Nephron progenitor cell (in vitro differentiated cells): ENCODE data around the gene IDS.
"Not testable (repeated sequence)": the region's sequence is repeated elsewhere in the genome, so short reads cannot be mapped to it uniquely, and the experiment has no call there.

Experiments used
- DNase-seq: peaks from one replicate; pipeline ENCODE4 v3.0.0; 2021
- H3K27ac Mint-ChIP-seq: 2 replicates; pipeline ENCODE4 v1.8.0; 2021; ENCODE audit warnings: mild to moderate bottlenecking, moderate library complexity, mixed read lengths
- H3K27me3 Mint-ChIP-seq: 2 replicates; pipeline ENCODE4 v1.8.0; 2021; ENCODE audit warnings: mild to moderate bottlenecking, low read depth, mixed read lengths; ENCODE audit not compliant: poor library complexity
- H3K36me3 Mint-ChIP-seq: 2 replicates; pipeline ENCODE4 v1.8.0; 2021; ENCODE audit warnings: low read depth, mixed read lengths
- H3K4me1 Mint-ChIP-seq: 2 replicates; pipeline ENCODE4 v1.8.0; 2021; ENCODE audit warnings: mixed read lengths
- H3K4me3 Mint-ChIP-seq: 2 replicates; pipeline ENCODE4 v1.8.0; 2021; ENCODE audit warnings: mild to moderate bottlenecking, moderate library complexity, mixed read lengths
- H3K9me3 Mint-ChIP-seq: 2 replicates; pipeline ENCODE4 v1.8.0; 2021; ENCODE audit warnings: mild to moderate bottlenecking, moderate library complexity, mixed read lengths
- TF ChIP-seq, protein P1 (sequence below): fragments of 200-600 bp; sonication (generic); IDR thresholded peaks from 2 replicates; pipeline ENCODE4 v1.5.0; 2021; ENCODE audit warnings: antibody characterized with exemption

Gene IDS

GRCh38 chrX:149521438-149521837 lies 16.3 kb upstream of the IDS start:
- peaks cover 3% of the 10 kb centered on the region for H3K27me3 Mint-ChIP-seq
- H3K4me1 Mint-ChIP-seq: no peaks in the 10 kb centered on the region
- TF ChIP-seq, protein P1, sequence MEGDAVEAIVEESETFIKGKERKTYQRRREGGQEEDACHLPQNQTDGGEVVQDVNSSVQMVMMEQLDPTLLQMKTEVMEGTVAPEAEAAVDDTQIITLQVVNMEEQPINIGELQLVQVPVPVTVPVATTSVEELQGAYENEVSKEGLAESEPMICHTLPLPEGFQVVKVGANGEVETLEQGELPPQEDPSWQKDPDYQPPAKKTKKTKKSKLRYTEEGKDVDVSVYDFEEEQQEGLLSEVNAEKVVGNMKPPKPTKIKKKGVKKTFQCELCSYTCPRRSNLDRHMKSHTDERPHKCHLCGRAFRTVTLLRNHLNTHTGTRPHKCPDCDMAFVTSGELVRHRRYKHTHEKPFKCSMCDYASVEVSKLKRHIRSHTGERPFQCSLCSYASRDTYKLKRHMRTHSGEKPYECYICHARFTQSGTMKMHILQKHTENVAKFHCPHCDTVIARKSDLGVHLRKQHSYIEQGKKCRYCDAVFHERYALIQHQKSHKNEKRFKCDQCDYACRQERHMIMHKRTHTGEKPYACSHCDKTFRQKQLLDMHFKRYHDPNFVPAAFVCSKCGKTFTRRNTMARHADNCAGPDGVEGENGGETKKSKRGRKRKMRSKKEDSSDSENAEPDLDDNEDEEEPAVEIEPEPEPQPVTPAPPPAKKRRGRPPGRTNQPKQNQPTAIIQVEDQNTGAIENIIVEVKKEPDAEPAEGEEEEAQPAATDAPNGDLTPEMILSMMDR: no peak
- peaks cover 59% of the 10 kb centered on the region for H3K9me3 Mint-ChIP-seq
- DNase-seq: no peak
- no peak overlapping the region for H3K4me3 Mint-ChIP-seq
- H3K27ac Mint-ChIP-seq: no peak overlapping the region
- peaks cover 16% of the 10 kb centered on the region for H3K36me3 Mint-ChIP-seq

DNA sequence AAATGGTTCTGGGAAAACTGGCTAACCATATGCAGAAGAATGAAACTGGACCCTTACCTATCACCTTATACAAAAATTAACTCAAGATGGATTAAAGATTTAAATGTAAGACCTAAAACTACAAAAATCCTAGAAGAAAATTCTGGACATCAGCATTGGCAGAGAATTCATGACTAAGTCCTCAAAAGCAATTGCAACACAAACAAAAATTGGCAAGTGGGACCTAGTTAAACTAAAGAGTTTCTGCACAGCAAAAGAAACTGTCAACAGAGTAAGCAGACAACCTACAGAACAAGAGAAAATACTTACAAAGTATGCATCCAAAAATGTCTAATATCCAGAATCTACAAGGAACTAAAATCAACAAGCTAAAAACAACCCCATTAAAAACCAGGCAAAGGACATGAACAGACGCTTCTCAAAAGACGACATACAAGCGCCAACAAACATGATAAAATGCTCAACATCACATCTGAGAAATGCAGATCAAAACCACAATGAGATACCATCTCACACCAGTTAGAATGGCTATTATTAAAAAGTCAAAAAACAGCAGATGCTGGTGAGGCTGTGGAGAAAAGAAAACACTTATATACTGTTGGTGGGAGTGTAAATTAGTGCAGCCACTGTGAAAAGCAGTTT lies 15.7 kb upstream of the IDS start:
- peaks cover 63% of the 10 kb centered on the region for H3K9me3 Mint-ChIP-seq
- not testable (repeated sequence) for H3K27ac Mint-ChIP-seq

DNA sequence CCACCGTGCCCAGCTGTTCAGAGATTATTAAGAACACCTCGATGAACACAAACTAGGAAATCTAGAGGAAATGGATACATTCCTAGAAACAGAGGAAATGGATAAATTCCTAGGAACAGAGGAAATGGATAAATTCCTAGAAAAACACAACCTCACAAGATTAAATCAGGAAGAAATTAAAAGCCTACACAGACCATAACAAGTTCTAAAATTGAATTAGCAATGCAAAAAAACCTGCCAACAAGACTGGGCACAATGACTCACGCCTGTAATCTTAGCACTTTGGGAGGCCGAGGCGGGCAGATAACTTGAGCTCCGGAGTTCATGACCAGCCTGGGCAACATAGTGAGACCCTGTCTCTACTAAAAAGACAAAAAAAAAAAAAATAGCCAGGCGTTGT lies 13.1 kb upstream of the IDS start:
- DNase-seq: no peak
- Mint-ChIP-seq H3K4me1 (peaks cover 3% of the 10 kb centered on the region), H3K36me3 (peaks cover 16% of the 10 kb centered on the region), H3K9me3 (peaks cover 61% of the 10 kb centered on the region), H3K27me3 (peaks cover 8% of the 10 kb centered on the region), H3K27ac (no peak overlapping the region), H3K4me3 (no peak overlapping the region)
- TF ChIP-seq, protein P1: no peak

More for the DNA sequence above, 15.7 kb upstream of the IDS start:
- not testable (repeated sequence) for DNase-seq, H3K27me3 Mint-ChIP-seq, H3K4me3 Mint-ChIP-seq, H3K4me1 Mint-ChIP-seq
- peaks cover 16% of the 10 kb centered on the region for H3K36me3 Mint-ChIP-seq

GRCh38 chrX:149517308-149517707 lies 12.2 kb upstream of the IDS start:
- Mint-ChIP-seq H3K9me3 (peaks cover 56% of the 10 kb centered on the region), H3K4me1 (peaks cover 9% of the 10 kb centered on the region), H3K4me3 (no peak overlapping the region), H3K36me3 (peaks cover 16% of the 10 kb centered on the region), H3K27me3 (peaks cover 8% of the 10 kb centered on the region), H3K27ac (no peak overlapping the region)
- no peak for DNase-seq
- TF ChIP-seq, protein P1: no peak

GRCh38 chrX:149516604-149517003 lies 11.5 kb upstream of the IDS start:
- peaks cover 16% of the 10 kb centered on the region for H3K36me3 Mint-ChIP-seq
- H3K9me3 Mint-ChIP-seq: peaks cover 55% of the 10 kb centered on the region
- H3K4me3 Mint-ChIP-seq: no peak overlapping the region
- peaks cover 16% of the 10 kb centered on the region for H3K4me1 Mint-ChIP-seq
- H3K27ac Mint-ChIP-seq: no peak overlapping the region
- TF ChIP-seq, protein P1: no peak
- no peak for DNase-seq
- H3K27me3 Mint-ChIP-seq: peaks cover 8% of the 10 kb centered on the region

GRCh38 chrX:149515954-149516602 lies 11.0 kb upstream of the IDS start:
- Mint-ChIP-seq H3K27me3 (peaks cover 8% of the 10 kb centered on the region), H3K36me3 (peaks cover 16% of the 10 kb centered on the region), H3K4me1 (peaks cover 21% of the 10 kb centered on the region), H3K27ac (no peak overlapping the region), H3K4me3 (no peak overlapping the region), H3K9me3 (peaks cover 60% of the 10 kb centered on the region)
- no peak for DNase-seq
- TF ChIP-seq, protein P1: no peak
